Activated CD8-positive, alpha-beta T cell treated with anti-CD3 and anti-CD28 coated beads for 36 hours (primary cell): Measurements from ENCODE around the gene DNAJC18. TPM values are rescaled to one million over a fixed set of nuclear protein-coding genes. Genes with fewer than 3 reads are reported as not detected.

Source experiments
- ATAC-seq: fragments of 200-7000 bp; cut with Tn5 transposase; one replicate; pipeline ENCODE4 v1.10.0; 2021; ENCODE audit warnings: mild to moderate bottlenecking, moderate library complexity
- CTCF ChIA-PET: fragments of 350-600 bp; sonication (Branson Sonifier 250); formaldehyde crosslinking; loops from one replicate; lab custom pipeline; 2021; ENCODE audit warnings: antibody characterized with exemption; lab: Charles Lee
- POLR2A ChIA-PET: fragments of 350-600 bp; sonication (Branson Sonifier 250); formaldehyde crosslinking; loops from one replicate; lab custom pipeline; 2021; ENCODE audit warnings: antibody characterized with exemption; lab: Charles Lee
- DNase-seq: peaks from one replicate; pipeline ENCODE4 v3.0.0-alpha.2; 2020
- H3K27ac Mint-ChIP-seq: one replicate; pipeline ENCODE4 v1.8.0; 2021; ENCODE audit warnings: mild to moderate bottlenecking, mixed read lengths
- H3K27me3 Mint-ChIP-seq: one replicate; pipeline ENCODE4 v1.8.0; 2021; ENCODE audit warnings: mixed read lengths
- H3K36me3 Mint-ChIP-seq: one replicate; pipeline ENCODE4 v1.8.0; 2021; ENCODE audit warnings: low read depth, mixed read lengths
- H3K4me1 Mint-ChIP-seq: one replicate; pipeline ENCODE4 v1.8.0; 2021; ENCODE audit warnings: low read depth, mixed read lengths
- H3K4me3 Mint-ChIP-seq: one replicate; pipeline ENCODE4 v1.8.0; 2021; ENCODE audit warnings: mild to moderate bottlenecking, moderate library complexity, mixed read lengths
- H3K9me3 Mint-ChIP-seq: one replicate; pipeline ENCODE4 v1.8.0; 2021; ENCODE audit warnings: mixed read lengths
- intact Hi-C: fragments of 100-400 bp; cut with micrococcal nuclease; formaldehyde crosslinking; loops from one replicate; pipeline ENCODE4 v1.10.0; 2022
- total RNA-seq, 2 experiments: library from RNA; stranded (reverse); gene quantifications; one replicate each; pipeline ENCODE4 v1.2.3, GENCODE V29; 2021
- TF ChIP-seq, protein P1 (sequence below): fragments of 200-600 bp; IDR thresholded peaks from one replicate; pipeline ENCODE4 v1.8.0; 2022; ENCODE audit warnings: antibody characterized with exemption, mild to moderate bottlenecking

DNAJC18 gene
- total RNA-seq, 2 experiments from 2014 or later: 24.9 to 27.5 TPM

DNA sequence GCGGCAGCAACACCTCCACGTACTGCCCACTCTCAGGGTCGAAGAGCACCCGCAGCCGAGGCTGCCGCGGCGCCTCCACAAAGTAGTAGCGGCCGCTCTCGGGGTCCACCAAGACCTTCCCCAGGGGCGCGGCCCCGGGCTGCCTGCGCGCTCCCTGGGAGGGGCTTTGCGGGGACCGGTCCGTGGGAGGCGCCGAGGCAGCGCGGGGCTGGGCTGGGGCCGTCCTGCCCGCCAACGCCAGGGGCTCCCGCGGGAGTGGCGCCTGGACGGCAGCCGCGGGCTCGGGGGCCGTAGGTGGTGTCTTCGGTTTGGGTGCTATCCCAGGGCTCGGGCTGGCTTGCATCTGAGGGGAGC, 47.0 kb downstream of the DNAJC18 start:
- H3K27ac Mint-ChIP-seq: peak overlapping the region; percentile 93
- peaks cover 44% of the 10 kb centered on the region for H3K4me1 Mint-ChIP-seq
- no peaks in the 10 kb centered on the region for H3K27me3 Mint-ChIP-seq
- H3K36me3 Mint-ChIP-seq: peaks cover 36% of the 10 kb centered on the region
- TF ChIP-seq, protein P1, sequence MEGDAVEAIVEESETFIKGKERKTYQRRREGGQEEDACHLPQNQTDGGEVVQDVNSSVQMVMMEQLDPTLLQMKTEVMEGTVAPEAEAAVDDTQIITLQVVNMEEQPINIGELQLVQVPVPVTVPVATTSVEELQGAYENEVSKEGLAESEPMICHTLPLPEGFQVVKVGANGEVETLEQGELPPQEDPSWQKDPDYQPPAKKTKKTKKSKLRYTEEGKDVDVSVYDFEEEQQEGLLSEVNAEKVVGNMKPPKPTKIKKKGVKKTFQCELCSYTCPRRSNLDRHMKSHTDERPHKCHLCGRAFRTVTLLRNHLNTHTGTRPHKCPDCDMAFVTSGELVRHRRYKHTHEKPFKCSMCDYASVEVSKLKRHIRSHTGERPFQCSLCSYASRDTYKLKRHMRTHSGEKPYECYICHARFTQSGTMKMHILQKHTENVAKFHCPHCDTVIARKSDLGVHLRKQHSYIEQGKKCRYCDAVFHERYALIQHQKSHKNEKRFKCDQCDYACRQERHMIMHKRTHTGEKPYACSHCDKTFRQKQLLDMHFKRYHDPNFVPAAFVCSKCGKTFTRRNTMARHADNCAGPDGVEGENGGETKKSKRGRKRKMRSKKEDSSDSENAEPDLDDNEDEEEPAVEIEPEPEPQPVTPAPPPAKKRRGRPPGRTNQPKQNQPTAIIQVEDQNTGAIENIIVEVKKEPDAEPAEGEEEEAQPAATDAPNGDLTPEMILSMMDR: no peak
- DNase-seq: no peak
- no peaks in the 10 kb centered on the region for H3K9me3 Mint-ChIP-seq
- ATAC-seq: no peak
- ChIA-PET CTCF (interaction anchor here (0.6 to 4.8 kb wide), 10 partner anchors 10 to 121 kb away, joined by 3 to 34 read pairs (median 3); partner anchors contain the start of genes SPATA24 and STING1), POLR2A (interaction anchor here (0.7 to 4.4 kb wide), 6 partner anchors 10 to 102 kb away, joined by 3 to 28 read pairs (median 4); partner anchors contain the start of genes MATR3, SLC23A1 and SPATA24)
- peak overlapping the region; percentile 96 for H3K4me3 Mint-ChIP-seq
- intact Hi-C loops: loop anchor here (5.0 kb wide), 2 partner anchors 50 to 95 kb away; partner anchors contain the start of gene PAIP2

DNA sequence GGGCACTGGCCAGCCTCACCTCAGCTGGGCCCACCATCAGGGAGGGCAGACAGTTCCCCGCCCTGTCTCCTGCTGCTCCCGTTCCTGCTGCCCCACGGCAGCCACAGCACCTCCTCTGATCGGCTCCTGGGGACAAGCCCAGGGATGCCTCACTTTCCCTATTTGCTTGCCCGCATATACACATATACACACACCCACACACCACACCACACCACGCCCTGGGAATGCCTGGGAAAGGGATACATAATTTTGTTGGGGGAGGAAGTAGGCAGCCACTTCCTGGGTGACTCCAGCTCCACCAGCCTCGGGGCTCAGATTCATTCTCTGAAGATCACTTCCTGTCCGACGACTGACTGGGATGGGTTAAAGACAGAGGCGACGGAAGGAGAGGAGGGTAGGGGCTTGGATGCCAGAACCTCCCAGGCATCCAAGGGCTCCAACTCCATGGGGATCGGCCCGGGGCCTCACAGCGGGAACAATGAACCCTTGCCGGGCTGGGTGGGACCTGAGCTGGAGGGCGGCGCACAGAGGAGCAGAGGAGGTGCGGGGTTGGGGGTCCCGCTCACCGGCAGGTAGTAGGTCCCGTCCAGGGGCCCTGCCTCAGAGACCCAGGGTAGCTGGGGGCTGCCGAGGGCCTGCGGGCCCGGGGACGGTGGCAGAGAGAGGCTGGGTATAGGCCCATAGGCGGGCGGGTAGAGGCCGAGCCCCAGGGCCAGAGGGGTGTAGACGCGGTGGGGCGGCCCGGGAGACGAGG, 47.6 kb downstream of the DNAJC18 start:
- intact Hi-C loops: loop anchor here (5.0 kb wide), 2 partner anchors 49 to 94 kb away; partner anchors contain the start of gene PAIP2
- TF ChIP-seq, protein P1: no peak
- Mint-ChIP-seq H3K27ac (peak overlapping the region; percentile 98), H3K4me1 (peaks cover 43% of the 10 kb centered on the region), H3K9me3 (no peaks in the 10 kb centered on the region), H3K27me3 (no peaks in the 10 kb centered on the region), H3K4me3 (peak overlapping the region; percentile 96), H3K36me3 (peaks cover 31% of the 10 kb centered on the region)
- ATAC-seq (peak; percentile 1), DNase-seq (peak; percentile 58)
- ChIA-PET CTCF (interaction anchor here (0.8 to 4.8 kb wide), 13 partner anchors 11 to 117 kb away, joined by 3 to 34 read pairs (median 4); partner anchors contain the start of genes PAIP2 and SPATA24), POLR2A (interaction anchor here (0.7 to 6.3 kb wide), 13 partner anchors 9 to 115 kb away, joined by 3 to 49 read pairs (median 4); partner anchors contain the start of genes MATR3, PAIP2, SLC23A1 and SPATA24)

DNA sequence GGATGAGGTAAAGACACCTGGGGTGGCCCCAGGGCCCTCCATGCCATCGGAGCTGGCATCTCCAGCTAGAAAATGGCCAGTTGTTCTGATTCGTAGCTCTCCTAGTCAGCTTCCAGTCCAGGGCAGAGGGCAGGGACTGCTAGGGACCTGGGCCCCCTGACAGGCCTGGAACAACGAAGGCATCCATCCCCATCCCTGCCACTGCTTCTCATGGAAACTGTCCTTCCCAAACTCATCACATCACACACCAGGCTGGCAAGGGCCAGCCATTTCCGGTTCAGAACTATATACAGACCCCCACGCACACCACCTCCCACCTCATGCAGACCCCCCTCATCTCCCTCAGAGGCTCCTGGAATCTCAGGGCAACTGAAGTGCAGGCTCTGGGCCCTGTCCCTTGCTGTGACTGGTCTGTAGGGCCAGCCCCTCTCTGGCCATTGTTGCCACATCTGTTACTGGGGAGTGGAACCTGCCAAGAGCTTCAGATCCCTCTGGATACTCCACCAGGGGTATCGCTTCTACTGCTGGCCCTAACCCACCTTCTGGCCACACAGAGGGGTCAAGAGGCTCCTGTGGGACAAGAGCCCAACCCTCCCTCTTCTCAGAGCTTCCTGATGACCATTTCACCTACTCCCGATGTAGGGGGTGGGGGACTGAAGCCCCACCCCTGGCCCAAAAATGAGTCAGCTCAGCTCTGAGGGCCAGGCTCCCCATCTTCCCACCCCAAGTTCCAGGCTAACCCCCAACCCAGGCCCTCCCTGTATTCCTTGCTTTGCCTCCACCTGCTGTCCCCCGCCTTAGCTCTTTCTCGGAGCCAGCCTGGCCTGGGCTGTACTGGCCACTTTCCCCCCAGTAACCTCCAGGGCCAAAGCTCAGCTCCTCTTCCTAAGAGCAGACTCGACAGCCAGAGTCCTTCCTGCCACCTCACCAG, 48.4 kb downstream of the DNAJC18 start:
- TF ChIP-seq, protein P1: no peak
- ChIA-PET POLR2A (interaction anchor here (0.8 to 6.3 kb wide), 14 partner anchors 8 to 172 kb away, joined by 3 to 49 read pairs (median 4); partner anchors contain the start of genes MATR3, PAIP2, SLC23A1 and SPATA24), CTCF (interaction anchor here (0.8 to 4.8 kb wide), 11 partner anchors 10 to 174 kb away, joined by 3 to 34 read pairs (median 4); partner anchors contain the start of genes PAIP2 and SPATA24)
- intact Hi-C loops: loop anchor here (5.0 kb wide), 2 partner anchors 49 to 94 kb away; partner anchors contain the start of gene PAIP2
- DNase-seq: no peak
- Mint-ChIP-seq H3K36me3 (peaks cover 27% of the 10 kb centered on the region), H3K4me3 (peak overlapping the region; percentile 96), H3K4me1 (peaks cover 49% of the 10 kb centered on the region), H3K27me3 (no peaks in the 10 kb centered on the region), H3K27ac (peak overlapping the region; percentile 98), H3K9me3 (no peaks in the 10 kb centered on the region)
- no peak for ATAC-seq

DNA sequence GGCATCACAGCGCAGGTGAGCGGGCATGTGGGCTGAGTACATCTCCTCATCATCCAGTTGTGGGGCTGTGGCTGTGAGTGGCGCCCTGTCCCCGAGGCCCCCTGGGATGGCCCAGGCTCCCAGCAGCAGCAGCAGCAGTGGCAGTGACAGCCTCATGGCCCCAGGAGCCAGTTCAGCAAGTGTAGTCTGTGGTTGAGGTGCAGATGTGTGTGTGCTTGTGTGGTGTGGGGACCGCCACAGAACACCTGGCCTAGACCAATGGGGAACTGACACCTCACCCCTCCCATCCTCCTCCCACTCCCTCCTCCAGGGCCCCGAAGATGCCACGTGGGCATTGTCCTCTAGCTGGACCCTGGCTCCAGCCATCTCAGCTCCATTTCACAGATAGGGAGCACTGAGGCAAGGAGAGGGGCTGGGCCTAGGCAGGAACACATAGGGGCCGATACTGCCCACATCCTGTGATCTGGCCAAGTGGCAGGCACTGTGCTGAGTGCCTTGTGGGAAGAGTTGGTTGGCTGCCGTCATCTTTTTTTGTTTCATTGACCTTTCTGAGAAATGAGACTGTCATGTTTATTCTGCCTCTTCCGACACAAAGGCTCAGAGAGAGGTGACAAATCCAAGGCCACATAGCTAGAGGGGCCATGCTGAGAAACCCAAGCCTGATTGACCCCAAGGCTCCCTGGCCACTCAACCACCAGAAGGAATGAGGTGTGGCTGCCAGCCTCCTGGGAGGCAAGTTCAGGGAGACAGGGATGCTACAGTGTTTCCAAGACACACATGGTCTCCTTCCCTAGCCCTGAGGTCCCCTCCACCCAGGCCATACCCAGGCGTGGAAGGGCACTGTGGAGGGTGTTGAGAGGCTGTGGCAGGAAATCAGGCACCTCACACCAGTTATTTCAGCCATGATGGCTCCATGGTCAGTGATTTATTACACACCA, 49.4 kb downstream of the DNAJC18 start, which contains the start of gene MZB1:
Gene MZB1, minus strand, starts transcription at position 213 of the 938 bp plus-strand sequence. Its CDS starts 57 bp downstream, at position 156.
- DNase-seq (peak; percentile 91), ATAC-seq (peak; percentile 67)
- intact Hi-C loops: loop anchor here (5.0 kb wide), 2 partner anchors 48 to 93 kb away; partner anchors contain the start of gene PAIP2
- CTCF ChIA-PET: interaction anchor here (1.0 to 4.8 kb wide), 8 partner anchors 12 to 175 kb away, joined by 3 to 34 read pairs (median 4); partner anchors contain the start of genes PAIP2 and SPATA24
- Mint-ChIP-seq H3K9me3 (no peaks in the 10 kb centered on the region), H3K27me3 (no peaks in the 10 kb centered on the region), H3K27ac (peak within 1 kb of the TSS; percentile 98), H3K4me1 (peaks cover 58% of the 10 kb centered on the region), H3K36me3 (peaks cover 24% of the 10 kb centered on the region), H3K4me3 (peak within 1 kb of the TSS; percentile 96)
- POLR2A ChIA-PET: interaction anchor here (0.6 to 6.3 kb wide), 13 partner anchors 9 to 173 kb away, joined by 3 to 49 read pairs (median 5); partner anchors contain the start of genes MATR3, PAIP2, SPATA24 and UBE2D2
- TF ChIP-seq, protein P1: no peak
